Tibial artery (tissue), 4 donors: ENCODE measurements around the gene AGAP1.

Experiments
- DNase-seq, 2 donors: peaks; one replicate each; pipeline ENCODE4 v3.0.0-alpha.2; 2019
- H3K27ac ChIP-seq, 2 donors: fragments of 200-600 bp; sonication (generic) in 1 of 2; 1 replicate in 1 of 2; 2 replicates in 1 of 2; pipeline ENCODE4 v1.5.1; 2018 to 2019; ENCODE audit warnings: mild to moderate bottlenecking in 1 of 2
- H3K27me3 ChIP-seq, 2 donors: fragments of 200-600 bp; sonication (generic) in 1 of 2; one replicate each; pipeline versions ENCODE4 v1.5.1 to v1.6.0; 2016 to 2019
- H3K36me3 ChIP-seq, 3 donors: fragments of 200-600 bp; sonication (generic) in 2 of 3; one replicate each; pipeline ENCODE4 v1.5.1; 2016 to 2019; ENCODE audit warnings: mild to moderate bottlenecking in 2 of 3
- H3K4me1 ChIP-seq, 4 donors: fragments of 200-600 bp; sonication (generic) in 2 of 4; 1 replicate in 3 of 4; 2 replicates in 1 of 4; pipeline ENCODE4 v1.5.1; 2016 to 2019
- H3K4me3 ChIP-seq, 2 donors: fragments of 200-600 bp; sonication (generic) in 1 of 2; 1 replicate in 1 of 2; 2 replicates in 1 of 2; pipeline ENCODE4 v1.5.1; 2018 to 2019; ENCODE audit warnings: mild to moderate bottlenecking in 2 of 2
- H3K9me3 ChIP-seq, 3 donors: fragments of 200-600 bp; sonication (generic) in 1 of 3; one replicate each; pipeline ENCODE4 v1.5.1; 2016 to 2019
- intact Hi-C: fragments of 100-400 bp; cut with DNase I; formaldehyde crosslinking; loops from one replicate; pipeline ENCODE4 v1.15.0; 2023; ENCODE audit warnings: low total_unique reads
- TF ChIP-seq, protein P1 (sequence below), 2 experiments: fragments of 200-600 bp in 1 of 2; fragments of 450-650 bp in 1 of 2; IDR thresholded peaks; one replicate each; pipeline ENCODE4 v1.5.1; 2017 to 2019; ENCODE audit warnings: antibody characterized with exemption in 2 of 2, mild to moderate bottlenecking in 1 of 2, moderate library complexity in 1 of 2

The AGAP1 gene

DNA sequence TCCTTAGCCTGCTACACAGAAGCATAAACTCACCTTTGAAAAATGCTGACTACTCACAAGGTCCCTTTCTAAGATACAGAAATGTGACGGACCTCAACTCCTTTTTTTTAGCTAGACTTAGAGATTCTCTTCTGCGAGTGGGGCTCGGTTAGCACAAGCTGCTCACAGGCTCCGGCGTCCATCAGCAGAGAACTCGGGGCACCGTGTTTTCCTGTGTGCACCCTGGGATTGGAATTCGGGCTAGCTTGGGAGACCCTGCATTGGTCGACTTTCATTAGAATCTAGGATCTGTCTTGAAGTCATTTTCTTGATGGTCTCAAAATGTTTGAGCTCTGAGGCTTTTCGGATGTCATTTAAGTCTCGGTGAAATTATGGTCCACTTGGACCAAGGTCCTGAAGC is 483.1 kb downstream of the AGAP1 start:
- Histone ChIP-seq H3K4me1 (no peaks in the 10 kb centered on the region), H3K27me3 (no peaks in the 10 kb centered on the region), H3K36me3 (peaks cover 6 to 28% (median 17%) of the 10 kb centered on the region in 3 donors), H3K4me3 (no peak overlapping the region), H3K9me3 (no peaks in the 10 kb centered on the region), H3K27ac (no peak overlapping the region)
- TF ChIP-seq, protein P1, sequence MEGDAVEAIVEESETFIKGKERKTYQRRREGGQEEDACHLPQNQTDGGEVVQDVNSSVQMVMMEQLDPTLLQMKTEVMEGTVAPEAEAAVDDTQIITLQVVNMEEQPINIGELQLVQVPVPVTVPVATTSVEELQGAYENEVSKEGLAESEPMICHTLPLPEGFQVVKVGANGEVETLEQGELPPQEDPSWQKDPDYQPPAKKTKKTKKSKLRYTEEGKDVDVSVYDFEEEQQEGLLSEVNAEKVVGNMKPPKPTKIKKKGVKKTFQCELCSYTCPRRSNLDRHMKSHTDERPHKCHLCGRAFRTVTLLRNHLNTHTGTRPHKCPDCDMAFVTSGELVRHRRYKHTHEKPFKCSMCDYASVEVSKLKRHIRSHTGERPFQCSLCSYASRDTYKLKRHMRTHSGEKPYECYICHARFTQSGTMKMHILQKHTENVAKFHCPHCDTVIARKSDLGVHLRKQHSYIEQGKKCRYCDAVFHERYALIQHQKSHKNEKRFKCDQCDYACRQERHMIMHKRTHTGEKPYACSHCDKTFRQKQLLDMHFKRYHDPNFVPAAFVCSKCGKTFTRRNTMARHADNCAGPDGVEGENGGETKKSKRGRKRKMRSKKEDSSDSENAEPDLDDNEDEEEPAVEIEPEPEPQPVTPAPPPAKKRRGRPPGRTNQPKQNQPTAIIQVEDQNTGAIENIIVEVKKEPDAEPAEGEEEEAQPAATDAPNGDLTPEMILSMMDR (IDR thresholded peaks at IDR 0.05), result no peak
- intact Hi-C loops, result no loop called here
- no peak for DNase-seq

DNA sequence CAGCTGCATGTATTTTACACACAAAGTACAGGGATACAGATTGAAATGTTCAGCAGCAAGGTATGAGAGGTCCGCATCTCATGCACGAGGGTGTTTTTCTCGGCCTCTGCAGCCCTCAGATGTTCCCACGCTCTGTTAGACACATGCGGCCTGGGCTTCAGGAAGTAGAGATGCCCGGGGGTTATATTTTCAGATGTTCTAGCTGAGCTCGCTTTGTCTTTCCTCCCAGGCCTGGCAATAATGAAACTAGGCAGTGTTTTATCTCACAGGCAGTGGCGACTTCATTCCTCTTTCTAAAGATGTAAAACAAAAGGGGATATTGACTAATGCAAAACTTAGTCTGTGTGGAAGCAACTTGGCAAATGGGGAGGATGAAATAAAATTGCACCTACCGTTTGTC is 483.6 kb downstream of the AGAP1 start:
- DNase-seq, result no peak
- intact Hi-C loops, result no loop called here
- no peak overlapping the region for H3K27ac ChIP-seq
- no peaks in the 10 kb centered on the region for H3K4me1 ChIP-seq
- H3K36me3 ChIP-seq, result peaks cover 6 to 25% (median 14%) of the 10 kb centered on the region in 3 donors
- H3K9me3 ChIP-seq, result no peaks in the 10 kb centered on the region
- H3K27me3 ChIP-seq, result no peaks in the 10 kb centered on the region
- H3K4me3 ChIP-seq, result no peak overlapping the region
- TF ChIP-seq, protein P1 (IDR thresholded peaks at IDR 0.05), result no peak

DNA sequence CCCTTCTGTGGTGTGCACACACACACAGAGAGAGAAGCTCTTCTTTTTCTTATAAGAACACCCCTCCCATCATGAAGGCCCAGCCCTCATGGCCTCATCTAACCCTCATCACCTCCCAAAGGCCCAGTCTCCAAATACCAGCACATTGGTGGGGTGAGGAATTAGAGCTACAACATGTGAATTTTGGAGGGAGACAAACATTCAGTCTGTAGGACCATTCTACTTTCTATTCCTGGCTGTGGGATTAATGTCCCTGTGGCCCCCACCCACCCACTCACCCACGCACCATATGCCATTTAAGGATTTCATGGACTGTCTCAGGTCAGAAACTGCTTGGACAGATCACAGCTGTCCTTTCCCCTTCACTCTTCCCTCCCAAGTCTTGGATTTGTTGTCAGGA is 484.2 kb downstream of the AGAP1 start:
- intact Hi-C loops, result no loop called here
- Histone ChIP-seq H3K9me3 (no peaks in the 10 kb centered on the region), H3K27ac (no peak overlapping the region), H3K27me3 (no peaks in the 10 kb centered on the region), H3K4me1 (no peaks in the 10 kb centered on the region), H3K36me3 (peaks cover 6 to 22% (median 12%) of the 10 kb centered on the region in 3 donors), H3K4me3 (no peak overlapping the region)
- TF ChIP-seq, protein P1 (IDR thresholded peaks at IDR 0.05), result no peak
- no peak for DNase-seq

DNA sequence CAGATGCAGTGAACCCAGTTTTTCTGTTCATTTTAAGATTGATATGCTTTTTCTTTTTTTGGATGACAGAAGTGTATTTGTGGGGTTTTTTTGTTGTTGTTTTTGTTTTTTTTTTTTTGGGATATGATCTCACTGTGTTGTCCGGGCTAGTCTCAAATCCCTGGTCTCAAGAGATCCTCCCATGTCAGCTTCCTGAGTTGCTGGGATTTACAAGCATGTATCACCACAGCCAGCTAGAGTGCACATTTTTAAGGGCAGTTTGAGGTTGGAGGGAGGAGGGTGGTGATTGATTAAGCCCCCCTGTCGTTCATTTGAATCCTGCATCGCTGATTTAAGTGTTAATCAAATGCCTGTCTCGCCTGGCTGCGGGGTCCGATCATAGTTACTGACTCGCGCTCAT is 485.2 kb downstream of the AGAP1 start:
- H3K36me3 ChIP-seq, result peaks cover 6 to 22% (median 12%) of the 10 kb centered on the region in 3 donors
- DNase-seq, result no peak
- no peaks in the 10 kb centered on the region for H3K4me1 ChIP-seq
- intact Hi-C loops, result no loop called here
- no peaks in the 10 kb centered on the region for H3K27me3 ChIP-seq
- no peaks in the 10 kb centered on the region for H3K9me3 ChIP-seq
- no peak overlapping the region for H3K27ac ChIP-seq
- TF ChIP-seq, protein P1 (IDR thresholded peaks at IDR 0.05), result no peak
- no peak overlapping the region for H3K4me3 ChIP-seq

DNA sequence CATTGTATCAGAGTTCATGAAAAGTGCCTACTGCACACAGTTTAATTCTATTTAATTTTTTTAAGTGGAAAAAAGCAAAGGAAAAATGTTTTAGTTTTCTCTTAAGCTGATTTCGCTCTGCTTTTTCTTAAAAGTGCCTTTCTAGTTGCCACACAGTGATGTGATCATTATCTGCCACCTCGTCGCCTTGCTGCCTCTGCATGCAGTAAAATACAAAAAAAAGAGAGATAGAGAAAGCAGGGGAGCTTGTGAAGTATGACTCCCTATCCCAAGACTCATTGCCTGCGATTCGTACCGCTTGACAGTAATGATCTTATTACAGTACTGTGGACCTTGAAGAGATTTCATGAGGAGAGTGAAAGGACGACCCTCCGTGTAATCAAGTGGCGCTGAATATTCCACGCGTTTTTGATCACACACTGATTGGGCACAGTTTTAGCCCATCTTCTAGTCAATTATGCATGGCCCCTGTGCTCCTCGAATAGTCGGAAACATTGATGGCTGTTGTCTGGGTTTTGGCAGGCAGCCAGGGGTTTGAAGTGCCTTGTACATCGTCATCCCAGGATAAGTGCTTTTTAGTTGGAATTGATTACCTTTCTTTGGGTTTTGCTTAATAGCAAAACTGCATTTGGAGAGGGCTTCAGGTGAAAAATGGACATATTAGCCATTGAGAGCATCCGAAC is 486.1 kb downstream of the AGAP1 start:
- Histone ChIP-seq H3K27me3 (no peaks in the 10 kb centered on the region), H3K27ac (no peak overlapping the region), H3K36me3 (peaks cover 6 to 17% (median 12%) of the 10 kb centered on the region in 3 donors), H3K4me3 (no peak overlapping the region), H3K9me3 (no peaks in the 10 kb centered on the region), H3K4me1 (no peaks in the 10 kb centered on the region)
- TF ChIP-seq, protein P1 (IDR thresholded peaks at IDR 0.05), result no peak
- intact Hi-C loops, result no loop called here
- no peak for DNase-seq
